HG03066 (cell line): ENCODE results near the gene MYO18A.

ENCODE experiments used
- ATAC-seq: cut with Tn5 transposase; IDR thresholded peaks from one replicate; pipeline ENCODE4 v1.9.1; 2021; ENCODE audit warnings: low read depth; ENCODE audit not compliant: unreplicated experiment

The MYO18A gene

DNA sequence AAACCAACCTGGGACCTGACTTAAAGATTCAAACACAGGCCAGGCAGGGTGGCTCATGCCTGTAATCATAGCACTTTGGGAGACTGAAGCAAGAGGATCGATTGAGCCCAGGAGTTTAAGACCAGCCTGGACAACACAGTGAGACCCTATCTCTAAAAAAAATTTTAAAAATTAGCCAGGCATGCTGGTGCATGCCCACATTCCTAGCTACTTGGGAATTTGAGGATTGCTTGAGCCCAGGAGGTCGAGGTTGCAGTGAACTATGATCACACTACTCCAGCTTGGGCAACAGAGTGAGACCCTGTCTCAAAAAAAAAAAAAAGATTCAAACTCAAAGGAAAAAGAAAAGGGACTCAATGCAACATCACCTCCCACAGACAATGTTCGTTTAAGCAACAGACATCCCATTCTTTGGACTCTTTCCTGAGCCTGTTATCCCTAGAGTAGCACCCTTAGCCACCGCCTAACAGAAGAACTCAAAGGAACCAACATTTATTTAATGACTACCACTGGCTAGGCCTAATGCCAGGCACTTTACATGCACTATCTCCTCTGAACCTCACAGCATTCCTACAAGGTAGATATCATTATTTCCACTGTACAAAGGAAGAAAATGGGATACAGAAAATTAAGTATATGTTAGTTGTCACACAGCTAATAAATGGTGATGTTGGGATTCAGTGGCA, 12.7 kb downstream of the MYO18A start:
- ATAC-seq, result no peak

DNA sequence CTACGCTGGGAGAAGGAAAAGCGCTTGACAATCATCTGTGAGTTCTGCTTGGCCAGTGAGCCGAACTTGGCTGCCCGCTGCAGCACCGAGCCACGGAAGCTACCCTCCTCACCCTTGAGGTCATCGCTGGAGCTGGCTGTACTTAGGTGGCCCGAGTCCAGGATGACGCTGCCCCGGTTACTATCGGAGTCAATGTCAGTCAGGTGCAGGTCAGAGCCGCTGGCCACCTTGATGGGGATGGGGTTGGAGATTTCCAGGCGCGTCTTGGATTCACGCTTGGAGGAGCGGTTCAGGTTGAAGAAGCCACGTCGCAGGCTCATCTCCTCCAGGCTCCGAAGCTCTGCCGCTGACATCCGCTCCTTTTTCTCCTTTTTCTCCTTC, 13.7 kb downstream of the MYO18A start:
- ATAC-seq, result no peak

DNA sequence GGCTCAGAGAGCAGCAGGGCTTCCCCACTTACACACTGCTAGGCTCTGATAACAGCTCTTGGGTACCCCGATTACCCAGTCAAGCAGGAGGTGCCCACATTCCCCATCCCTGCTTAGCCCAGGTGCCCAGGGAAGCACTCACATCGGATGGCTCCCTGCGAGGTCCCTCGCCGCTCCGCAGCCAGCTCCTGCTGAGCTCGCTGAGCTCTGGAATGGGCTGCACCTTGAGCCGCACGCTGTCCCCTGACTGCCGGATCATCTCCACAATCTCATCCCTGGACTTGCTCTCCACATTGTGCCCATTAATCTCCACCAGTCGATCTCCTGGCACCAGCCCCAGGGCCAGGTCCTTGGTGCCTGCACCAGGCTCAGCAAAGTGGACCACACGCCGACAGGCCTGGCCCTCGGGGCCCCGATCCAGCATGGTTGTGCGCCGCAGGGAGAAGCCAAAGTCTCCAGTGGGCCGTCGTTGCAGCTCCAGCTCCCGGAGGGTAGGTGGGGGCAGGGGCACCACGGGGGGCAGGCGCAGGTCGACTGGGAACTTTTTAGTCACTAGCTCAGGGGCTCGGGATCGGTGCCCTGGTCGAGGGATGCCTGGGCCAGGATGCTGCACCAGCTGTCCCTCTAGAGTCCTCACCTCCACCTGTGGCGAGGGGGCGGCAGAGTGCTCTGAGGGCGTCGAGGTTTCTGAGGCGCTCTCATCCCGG, 14.2 kb downstream of the MYO18A start:
- ATAC-seq, result no peak

DNA sequence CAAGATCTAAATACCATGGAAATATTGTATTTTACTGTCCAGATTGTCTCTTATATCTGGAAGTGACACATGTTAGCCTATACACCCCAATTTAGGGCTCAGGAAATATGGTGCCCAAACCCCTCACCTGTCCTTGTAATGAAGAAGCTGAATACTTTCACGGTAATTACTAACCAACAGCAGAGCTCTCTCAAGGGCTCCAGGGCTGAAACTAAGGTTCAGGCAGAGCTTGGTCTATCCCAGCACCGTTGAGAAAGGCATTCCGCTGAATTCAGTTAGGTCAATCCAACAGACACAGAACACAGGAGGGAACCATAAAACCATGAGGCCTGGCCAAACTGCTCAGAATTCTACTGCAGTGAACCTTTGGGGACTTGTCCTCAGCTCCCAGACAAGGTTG, 14.9 kb downstream of the MYO18A start:
- ATAC-seq, result no peak

DNA sequence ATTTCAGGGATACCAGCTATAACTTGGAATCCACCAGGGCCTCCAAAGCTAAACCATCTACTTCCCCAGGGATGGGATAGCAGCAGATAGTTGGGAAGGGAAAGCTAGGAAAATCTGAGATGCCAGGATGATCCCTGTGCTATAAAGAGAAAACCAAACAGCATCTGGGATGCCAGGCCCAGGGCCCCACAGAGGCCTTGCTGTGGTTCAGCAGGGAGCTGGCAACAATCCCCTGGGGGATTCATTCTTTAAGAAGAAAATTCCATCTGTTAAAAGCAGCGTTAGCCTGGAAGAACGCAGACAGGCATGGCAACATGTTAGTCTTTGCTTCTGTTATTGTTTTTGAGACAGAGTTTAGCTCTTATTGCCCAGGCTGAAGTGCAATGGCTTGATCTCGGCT, 16.6 kb downstream of the MYO18A start:
- no peak for ATAC-seq

DNA sequence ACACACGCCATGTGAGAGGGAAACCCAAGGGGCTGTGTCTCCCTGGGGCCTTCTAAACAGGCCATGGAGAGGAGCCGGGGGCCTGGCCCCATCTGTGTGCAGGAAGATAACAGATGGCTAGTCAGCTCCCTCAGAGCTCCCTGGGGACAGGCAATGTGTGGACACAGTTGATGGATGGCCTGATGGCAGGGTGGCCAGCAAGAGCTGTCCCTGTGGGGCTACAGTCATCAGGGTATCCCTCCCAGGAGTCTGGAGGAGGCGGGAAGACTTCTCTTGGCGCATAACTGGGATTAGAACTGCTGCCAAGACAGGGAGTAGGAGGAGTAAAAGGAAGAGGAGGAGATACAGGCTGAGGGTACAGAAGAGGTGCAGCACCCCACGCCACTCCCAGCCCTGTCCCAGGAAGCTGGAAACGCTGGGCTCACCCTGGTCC, 17.3 kb downstream of the MYO18A start:
- no peak for ATAC-seq

DNA sequence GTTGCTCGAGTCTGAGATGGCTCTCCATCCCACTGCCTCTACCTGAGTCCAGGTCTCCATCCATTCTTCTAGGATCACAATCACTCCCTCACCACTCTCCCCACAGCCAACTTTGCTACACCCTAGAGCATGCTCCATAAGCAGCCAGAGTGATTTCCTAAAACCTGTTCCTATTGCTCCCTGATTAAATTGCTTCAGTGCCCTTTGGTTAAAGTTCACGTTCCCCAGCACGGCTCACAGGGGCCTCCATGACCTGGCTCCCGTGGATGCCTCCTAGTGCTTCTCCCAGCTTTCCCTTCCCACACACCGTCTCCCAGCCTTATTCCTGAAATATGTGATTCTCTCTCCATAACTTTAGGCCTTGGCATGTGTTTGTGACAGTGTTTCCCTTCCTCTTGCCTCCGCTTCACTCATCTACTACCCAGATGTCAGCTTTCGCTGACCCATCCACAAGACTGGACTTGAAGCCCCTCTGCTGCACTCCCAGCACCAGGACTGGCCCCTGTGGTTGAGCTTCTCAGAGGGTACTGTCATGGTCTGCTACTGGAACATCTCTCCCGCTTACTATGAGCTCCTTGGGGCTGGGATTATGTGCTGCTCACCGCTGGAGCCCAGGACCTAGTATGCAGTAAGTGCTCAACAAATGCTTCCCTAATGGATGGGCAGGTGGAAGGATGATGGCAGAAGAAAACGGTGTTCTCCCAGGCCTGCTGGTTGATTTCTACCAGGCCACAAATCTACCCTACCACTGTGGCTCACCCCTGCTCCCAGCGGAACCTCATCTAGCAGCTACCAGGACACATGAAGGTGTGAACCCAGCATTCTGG, 17.9 kb downstream of the MYO18A start:
- no peak for ATAC-seq

DNA sequence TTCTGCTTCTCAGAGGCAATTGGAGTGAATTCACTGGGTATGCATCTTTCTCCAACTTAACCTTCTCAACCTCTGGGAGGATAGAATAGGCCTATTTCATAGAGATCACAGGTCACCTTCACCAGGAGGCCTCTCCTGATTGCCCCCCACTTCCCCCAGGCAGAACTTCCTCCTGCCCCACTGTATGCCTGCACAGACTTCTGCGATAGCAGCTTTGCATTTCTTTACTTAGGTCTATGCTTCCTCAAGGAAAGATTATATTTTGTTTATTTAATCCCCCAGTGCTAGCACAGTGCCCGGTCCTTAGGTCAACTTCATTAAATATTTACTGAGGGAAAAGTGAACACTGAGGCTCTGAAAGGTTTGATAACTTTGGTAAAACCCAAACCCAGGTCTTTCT, 19.9 kb downstream of the MYO18A start:
- ATAC-seq, result no peak

DNA sequence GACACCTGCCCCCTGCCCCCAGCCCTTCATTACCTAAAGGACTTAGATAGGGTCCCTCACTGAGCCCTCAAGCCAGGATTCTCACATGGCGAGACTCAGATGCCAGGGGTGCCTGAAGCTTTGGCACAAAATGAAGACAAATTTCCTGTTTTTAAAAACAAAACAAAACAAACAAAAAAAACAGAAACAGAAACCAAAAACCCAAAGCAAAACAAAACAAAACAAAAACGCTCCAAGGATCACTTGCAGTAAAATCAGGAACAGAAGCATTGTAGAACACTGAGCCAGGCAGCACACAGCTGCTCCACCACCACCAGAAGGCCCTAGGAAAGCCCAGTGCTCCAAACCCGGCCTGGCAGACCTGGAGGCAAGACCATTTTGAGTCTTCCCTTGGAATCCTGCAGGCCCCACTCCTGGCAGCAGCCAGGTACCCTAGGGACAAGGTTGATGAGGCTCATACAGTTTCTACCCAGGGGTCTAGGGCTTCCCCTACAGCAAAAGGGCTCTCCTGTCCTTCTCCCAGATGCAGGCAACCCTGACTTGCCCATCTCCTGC, 20.8 kb downstream of the MYO18A start:
- ATAC-seq, result no peak

DNA sequence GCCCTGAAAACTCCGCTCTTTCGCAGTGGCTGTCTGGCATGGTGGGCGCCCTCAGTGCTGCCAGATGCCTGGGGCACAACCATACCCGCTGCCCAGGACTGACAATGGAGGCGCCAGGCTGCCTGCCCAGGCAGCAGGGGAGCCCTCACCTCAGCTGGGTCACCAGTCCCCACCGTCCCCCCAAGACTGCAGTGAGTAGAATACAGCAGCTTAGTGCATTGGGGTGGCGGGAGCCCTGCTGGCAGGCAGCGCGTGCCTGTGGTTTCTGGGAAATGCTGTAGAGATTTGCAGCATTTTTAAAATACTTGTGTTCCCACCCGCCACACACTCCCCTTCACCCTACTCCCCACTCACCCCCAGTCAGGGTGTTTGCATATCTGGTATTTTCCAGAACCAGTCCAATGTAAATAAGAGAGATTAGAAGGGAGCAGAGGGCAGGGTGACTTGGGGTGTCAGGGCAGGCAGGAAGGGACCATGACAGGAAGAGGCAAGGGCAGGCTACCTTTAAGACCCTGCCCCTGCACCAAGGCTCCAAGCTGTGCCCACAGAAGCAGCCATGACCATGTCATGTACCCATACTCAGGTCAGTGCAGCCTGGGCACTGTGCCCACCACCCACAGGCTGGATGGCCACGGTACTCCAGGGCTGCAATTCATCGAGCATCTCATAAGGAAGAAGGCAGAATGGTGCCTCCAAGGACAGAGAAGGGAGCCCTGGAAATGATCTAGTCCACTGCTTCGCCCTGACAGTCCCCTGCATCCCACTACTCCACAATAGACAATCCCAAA, 21.5 kb downstream of the MYO18A start:
- ATAC-seq, result no peak

DNA sequence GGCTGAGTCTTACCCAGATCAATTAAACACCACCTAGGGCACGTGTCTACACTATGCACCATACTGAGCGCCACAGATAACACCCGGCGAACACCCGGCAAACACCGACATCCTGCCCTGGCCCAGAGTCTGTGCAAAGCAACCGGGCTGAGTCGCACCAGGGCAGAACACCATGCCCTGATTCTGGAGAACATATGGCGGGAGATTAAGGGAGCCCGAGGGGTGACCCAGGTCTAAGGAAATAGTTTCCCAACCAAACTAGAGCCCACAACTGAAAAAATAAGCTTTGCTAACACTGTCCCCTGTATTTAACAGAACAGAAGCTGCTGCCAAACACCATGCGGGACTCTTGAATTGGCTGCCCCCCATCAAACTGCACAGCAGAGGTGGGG, 22.1 kb downstream of the MYO18A start:
- ATAC-seq, result no peak

DNA sequence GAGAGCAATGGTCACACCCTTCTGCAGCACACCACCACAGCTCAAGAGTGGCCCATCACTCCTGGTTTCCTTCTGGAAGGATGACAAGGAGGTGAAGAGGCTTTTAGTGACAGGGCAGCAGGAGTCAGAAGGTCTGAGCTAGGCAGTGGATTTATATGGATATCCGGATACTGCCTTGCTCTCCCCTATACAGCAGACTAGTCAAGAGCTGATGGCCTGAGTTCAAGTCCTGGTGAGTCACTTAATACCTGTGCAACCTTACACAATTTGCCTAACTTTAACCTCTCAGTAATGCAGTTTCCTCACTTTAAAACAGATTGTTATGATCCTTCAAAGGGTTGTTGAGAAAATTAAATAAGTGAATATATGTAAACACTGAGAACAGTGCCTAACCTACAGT, 22.9 kb downstream of the MYO18A start:
- ATAC-seq, result no peak

DNA sequence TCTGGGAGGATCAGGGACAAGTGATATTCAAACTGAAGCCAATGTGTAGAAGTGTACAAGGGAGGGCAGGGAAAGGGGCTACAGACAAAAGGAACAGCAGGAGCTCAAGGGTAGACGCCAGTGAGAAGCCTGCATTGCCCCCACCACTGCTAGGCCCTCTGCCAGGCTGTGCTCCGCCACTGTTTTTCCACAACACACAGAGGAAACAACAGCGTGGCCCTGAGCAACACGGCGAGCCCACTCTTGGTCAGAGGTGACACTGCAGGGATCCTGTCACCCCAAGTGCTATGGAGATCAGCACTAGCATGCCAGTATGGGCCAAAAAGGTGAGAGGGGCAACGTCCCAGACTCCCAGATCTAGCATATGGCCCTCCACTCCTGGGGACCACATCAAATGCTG, 23.4 kb downstream of the MYO18A start:
- ATAC-seq, result no peak

DNA sequence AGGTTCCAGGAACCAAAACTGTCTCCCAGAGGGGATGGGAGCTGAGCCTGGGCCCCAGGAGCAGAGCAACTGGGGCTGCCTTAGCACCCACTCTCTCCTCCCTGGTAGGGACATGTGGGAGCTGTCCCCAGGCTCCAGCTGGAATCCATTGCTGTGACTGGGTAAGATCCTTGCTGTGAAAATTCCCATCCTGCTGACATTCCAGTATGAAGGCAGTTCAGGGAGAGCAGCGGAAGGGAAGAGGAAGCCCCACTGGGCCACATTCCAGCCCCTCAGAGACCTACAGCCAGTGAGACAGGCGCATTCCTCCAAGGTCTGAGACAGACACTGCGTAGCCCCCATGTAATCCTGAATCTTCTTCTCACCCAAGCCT, 24.2 kb downstream of the MYO18A start:
- no peak for ATAC-seq

DNA sequence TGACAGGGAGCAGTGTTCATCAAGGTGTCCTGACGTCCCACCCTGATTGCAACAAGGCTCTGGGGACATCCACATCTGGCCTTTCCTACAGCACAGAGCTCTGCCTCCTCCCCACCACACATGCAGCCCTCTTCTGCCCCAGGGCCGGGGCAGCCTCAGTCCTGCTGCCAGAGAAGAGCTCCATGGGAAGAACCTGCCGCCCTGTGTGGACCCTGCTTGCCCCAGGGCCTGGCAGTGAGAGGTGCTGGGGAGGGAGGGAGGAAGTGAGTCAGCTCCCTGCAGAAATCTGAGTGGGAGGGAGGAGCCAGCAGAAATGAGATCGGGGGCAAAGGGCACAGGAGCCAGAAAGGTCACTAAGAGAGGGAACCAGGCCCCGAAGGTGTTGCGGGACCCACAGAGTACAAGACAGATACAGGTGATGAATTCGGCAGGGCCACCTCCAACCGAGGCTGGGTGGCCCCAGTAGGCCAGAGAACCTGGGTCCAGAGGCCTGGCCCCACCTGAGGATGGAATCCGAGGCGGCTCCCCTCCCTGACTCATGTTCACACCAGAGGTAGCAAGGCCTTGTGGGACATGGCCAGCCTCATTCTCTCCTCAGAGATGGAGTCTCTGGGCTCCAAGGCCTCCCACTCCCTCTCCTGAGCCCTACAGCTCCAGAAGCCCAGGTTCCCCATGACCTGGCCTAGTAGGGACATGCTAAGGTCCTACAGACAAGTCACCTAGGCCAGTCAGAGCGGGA, 24.8 kb downstream of the MYO18A start:
- ATAC-seq, result no peak

DNA sequence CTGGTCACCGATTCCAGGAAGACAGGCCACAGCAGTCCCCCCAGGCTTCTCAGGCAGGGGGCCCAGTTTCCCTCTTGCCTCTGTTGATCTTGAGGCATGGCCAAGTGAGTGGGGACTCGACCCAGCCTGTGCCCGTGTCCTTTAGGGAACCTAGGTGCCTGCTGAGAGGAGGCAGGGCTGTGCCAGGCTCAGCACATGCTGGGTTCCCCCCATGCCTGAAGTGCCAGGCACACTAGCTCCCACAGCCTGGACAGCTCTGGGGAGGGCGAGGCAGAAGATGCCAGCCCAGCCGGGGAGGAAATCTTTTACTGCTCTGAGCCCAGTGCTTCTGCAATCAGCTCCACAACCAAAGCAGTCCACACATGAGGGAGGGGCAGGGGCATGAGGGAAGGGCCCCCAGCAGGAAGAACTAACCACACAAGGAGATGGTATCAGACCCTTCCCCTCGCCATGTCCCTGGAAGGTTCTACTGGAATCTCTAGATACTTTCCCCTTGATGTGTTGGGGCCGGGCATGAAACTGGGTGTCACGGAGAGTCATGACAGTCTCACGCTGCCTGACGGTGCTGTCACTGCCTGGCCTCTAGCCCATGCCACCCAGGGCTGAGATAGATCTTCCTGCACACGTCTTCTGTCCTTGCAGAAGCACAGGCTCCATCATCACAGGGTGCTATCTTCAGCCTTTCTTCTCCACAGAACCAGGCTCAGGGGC, 25.5 kb downstream of the MYO18A start:
- no peak for ATAC-seq

DNA sequence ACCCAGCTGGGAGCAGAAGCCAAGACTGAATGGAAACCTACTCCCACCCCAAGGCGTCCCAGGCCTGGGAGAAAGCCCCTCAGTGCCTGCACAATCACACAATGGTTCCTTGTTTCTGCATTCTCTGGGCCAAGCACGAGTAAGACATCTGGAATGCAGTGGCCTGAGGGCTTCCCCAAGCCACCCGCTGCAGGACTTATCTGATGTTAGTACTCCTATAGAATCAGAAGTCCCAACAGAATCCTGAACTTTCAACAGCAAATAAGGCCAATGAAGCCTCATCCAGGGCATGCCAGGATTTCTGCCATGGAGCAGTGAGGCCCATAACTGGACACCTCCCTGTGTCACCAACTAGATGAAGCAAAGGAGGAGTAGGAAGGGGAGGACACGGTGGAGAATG, 28.6 kb downstream of the MYO18A start:
- ATAC-seq, result no peak

DNA sequence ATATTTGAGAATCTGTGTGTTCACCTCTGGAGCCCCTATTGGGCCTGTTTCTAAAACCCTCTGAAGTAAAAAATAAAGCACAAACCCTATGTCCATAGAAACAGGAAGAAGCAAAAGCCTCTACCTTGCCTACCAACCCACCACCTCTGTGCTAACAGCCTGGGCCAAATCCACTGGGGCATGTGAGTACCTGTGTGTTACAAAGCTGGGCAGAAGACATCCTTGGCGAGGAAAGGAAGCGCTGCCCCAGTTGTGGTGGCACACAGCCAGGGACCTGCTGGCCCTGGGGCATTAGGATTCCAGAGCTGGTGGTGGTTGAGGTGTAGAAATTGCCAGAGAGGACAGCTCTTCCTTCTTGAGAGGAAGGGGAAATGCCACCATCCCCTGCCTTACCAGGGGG, 30.0 kb downstream of the MYO18A start:
- ATAC-seq, result no peak

DNA sequence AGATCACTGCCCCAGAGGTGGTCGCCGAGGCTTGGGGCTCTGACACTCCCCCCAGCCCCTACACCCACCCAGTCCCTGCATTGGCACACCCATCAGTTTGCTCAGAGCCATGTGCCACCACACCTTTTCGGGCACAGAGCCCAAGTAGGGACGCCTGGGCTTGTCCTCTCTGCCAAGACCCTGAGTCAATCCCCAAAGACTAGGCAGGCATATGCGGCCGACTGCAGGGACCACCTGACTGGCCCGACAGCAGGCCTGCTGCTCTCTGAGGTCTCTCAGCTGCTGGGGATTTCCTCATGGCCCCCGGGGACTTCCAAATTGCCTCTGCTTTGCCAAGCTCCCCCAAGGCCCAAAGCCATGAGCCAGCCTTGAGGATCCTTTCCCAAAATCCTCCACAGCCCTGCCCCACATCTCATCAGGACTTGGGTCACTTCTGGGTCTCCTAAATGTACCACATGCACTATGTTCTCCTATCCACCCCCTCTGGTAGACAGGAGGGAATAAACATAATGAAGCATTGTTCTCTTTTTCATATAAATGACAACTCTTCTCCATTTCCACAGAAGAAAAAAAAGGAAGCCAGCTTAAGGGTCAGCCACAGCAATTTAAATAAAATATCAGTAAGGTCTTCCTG, 30.6 kb downstream of the MYO18A start:
- ATAC-seq, result no peak
